Nephron (organoid): ENCODE measurements around the gene OLFM2.

Experiments
- H3K27ac Mint-ChIP-seq, 3 experiments: 2 replicates each; pipeline ENCODE4 v1.8.0; 2020; ENCODE audit warnings: mixed read lengths in 3 of 3, mild to moderate bottlenecking in 2 of 3, moderate library complexity in 1 of 3
- H3K27me3 Mint-ChIP-seq: 2 replicates; pipeline ENCODE4 v1.8.0; 2021; ENCODE audit warnings: low read depth, mild to moderate bottlenecking, moderate library complexity, mixed read lengths
- H3K36me3 Mint-ChIP-seq: 2 replicates; pipeline ENCODE4 v1.8.0; 2020; ENCODE audit warnings: low read depth, mixed read lengths
- H3K4me1 Mint-ChIP-seq: 2 replicates; pipeline ENCODE4 v1.8.0; 2020; ENCODE audit warnings: mixed read lengths
- H3K4me3 Mint-ChIP-seq, 3 experiments: 2 replicates each; pipeline ENCODE4 v1.8.0; 2020; ENCODE audit warnings: mild to moderate bottlenecking in 3 of 3, mixed read lengths in 3 of 3, moderate library complexity in 2 of 3
- H3K9me3 Mint-ChIP-seq: 2 replicates; pipeline ENCODE4 v1.8.0; 2020; ENCODE audit warnings: mixed read lengths
- TF ChIP-seq, protein P1 (sequence below), 3 experiments: fragments of 200-600 bp; sonication (generic); IDR thresholded peaks; one replicate each; pipeline ENCODE4 v1.5.0; 2021; ENCODE audit warnings: antibody characterized with exemption in 3 of 3; ENCODE audit not compliant: unreplicated experiment in 3 of 3

OLFM2 gene

DNA sequence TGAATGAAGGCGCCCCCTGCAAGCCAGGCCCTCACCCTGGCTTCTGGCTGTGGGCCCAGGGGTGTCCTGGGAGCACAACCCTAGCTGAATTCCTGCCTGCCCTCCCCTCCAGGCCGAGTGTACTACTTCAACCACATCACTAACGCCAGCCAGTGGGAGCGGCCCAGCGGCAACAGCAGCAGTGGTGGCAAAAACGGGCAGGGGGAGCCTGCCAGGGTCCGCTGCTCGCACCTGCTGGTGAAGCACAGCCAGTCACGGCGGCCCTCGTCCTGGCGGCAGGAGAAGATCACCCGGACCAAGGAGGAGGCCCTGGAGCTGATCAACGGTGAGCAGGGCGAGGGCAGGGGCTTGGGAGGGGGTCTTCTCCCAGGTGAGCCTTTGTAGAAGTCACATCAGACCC lies 98.0 kb downstream of the OLFM2 start:
- Mint-ChIP-seq H3K27me3 (no peaks in the 10 kb centered on the region), H3K4me1 (peaks cover 16% of the 10 kb centered on the region), H3K27ac (no peak overlapping the region), H3K9me3 (no peaks in the 10 kb centered on the region), H3K4me3 (peak overlapping the region; percentile 71 to 77 (median 76)), H3K36me3 (peaks cover 36% of the 10 kb centered on the region)
- TF ChIP-seq, protein P1, sequence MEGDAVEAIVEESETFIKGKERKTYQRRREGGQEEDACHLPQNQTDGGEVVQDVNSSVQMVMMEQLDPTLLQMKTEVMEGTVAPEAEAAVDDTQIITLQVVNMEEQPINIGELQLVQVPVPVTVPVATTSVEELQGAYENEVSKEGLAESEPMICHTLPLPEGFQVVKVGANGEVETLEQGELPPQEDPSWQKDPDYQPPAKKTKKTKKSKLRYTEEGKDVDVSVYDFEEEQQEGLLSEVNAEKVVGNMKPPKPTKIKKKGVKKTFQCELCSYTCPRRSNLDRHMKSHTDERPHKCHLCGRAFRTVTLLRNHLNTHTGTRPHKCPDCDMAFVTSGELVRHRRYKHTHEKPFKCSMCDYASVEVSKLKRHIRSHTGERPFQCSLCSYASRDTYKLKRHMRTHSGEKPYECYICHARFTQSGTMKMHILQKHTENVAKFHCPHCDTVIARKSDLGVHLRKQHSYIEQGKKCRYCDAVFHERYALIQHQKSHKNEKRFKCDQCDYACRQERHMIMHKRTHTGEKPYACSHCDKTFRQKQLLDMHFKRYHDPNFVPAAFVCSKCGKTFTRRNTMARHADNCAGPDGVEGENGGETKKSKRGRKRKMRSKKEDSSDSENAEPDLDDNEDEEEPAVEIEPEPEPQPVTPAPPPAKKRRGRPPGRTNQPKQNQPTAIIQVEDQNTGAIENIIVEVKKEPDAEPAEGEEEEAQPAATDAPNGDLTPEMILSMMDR (IDR thresholded peaks at IDR 0.05; ENCODE audit: unreplicated experiment in 3 of 3): no peak

DNA sequence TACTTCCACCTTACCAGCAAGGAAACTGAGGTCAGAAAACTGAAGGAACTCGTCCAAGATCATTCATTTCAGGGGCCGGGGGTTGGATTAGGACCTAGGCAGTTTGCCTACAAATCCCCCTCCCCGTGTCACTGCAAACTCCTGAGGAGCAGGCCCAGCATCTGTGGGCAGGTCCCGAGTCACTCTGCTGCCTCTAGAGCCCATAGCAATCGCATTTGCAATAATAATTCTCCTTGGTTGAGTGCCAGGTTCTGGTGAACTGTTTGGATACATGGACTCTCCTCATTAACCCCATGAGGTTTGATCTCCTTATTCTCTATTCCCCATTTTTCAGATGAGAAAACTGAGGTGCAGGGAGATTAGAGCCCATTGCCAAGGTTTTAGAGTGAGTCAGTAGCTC lies 100.3 kb downstream of the OLFM2 start:
- H3K36me3 Mint-ChIP-seq: peaks cover 19% of the 10 kb centered on the region
- peak overlapping the region; percentile 93 to 98 (median 96) for H3K4me3 Mint-ChIP-seq
- H3K27me3 Mint-ChIP-seq: no peaks in the 10 kb centered on the region
- TF ChIP-seq, protein P1 (IDR thresholded peaks at IDR 0.05; ENCODE audit: unreplicated experiment in 3 of 3): no peak
- H3K9me3 Mint-ChIP-seq: no peaks in the 10 kb centered on the region
- peak overlapping the region in 2 of 3 experiments; percentile 67 to 70 for H3K27ac Mint-ChIP-seq
- peaks cover 16% of the 10 kb centered on the region for H3K4me1 Mint-ChIP-seq

DNA sequence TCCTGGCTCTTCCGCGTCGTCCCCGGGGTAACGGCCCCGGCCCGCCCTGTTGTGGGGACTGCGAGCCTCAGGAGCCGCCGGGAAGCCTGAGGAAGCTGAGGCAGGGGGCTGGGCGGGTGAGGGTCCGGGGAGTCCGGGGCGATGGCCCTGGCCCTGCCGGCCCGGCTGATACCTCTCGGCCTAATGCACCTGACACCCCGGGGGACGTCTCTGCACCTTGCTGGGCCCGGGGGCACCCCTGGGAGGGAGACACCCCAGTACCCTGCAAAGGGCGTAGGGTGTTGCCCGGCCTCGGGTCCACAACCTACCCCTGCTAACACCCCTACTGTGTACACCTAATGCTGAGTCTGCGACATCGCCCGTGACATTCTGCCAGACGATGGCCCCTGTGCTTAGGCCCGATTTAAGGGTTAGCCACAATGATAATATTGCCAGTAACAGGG lies 100.8 kb downstream of the OLFM2 start:
- TF ChIP-seq, protein P1 (IDR thresholded peaks at IDR 0.05; ENCODE audit: unreplicated experiment in 3 of 3): no peak
- Mint-ChIP-seq H3K36me3 (peaks cover 15% of the 10 kb centered on the region), H3K4me3 (peak overlapping the region; percentile 93 to 98 (median 96)), H3K27me3 (no peaks in the 10 kb centered on the region), H3K27ac (peak overlapping the region in 2 of 3 experiments; percentile 67 to 70), H3K9me3 (no peaks in the 10 kb centered on the region), H3K4me1 (peaks cover 16% of the 10 kb centered on the region)

DNA sequence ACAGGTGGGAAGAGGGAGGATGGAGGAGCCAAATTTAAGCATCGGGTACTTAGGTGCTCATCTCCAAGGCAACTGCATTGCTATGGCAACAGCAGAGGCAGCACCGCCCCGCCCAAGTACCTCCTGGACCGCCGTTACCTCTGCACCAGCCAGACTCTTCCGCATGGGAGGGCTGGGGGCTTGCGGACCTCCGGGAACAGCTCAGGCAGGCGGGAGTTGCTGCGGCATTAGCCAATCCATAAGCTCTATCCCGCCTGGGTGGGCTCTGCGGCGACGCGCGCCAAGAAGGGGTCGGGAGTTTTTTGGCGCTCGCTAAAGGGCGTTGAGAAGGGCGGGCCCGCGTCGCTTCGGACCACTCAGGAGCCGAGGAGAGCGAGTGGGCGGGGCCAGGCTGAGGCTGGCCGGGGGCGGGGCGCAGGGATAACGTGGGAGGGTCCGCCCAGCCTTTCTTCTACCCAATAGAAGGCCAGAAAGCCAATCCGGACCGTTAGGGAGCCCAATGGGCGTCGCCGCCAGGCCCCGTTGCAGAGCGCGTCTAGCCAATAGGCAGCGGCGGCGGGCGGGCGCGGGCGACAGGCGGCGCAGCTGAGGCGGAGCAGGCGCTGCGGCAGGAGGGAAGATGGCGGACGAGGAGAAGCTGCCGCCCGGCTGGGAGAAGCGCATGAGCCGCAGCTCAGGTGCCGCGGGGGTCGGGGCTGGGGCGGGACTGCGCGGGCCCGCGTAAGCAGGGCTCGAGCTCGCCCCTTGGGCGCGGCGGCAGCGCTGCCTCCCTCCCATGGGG lies 101.4 kb downstream of the OLFM2 start, which contains the start of gene PIN1:
Gene PIN1, plus strand, starts transcription at position 593 of the 781 bp plus-strand sequence. Its CDS starts 27 bp downstream, at position 620.
- Mint-ChIP-seq H3K4me3 (peak within 1 kb of the TSS; percentile 93 to 98 (median 96)), H3K4me1 (peaks cover 16% of the 10 kb centered on the region), H3K27me3 (no peaks in the 10 kb centered on the region), H3K36me3 (peaks cover 17% of the 10 kb centered on the region), H3K27ac (peak within 1 kb of the TSS; percentile 37 to 70 (median 67)), H3K9me3 (no peaks in the 10 kb centered on the region)
- TF ChIP-seq, protein P1 (IDR thresholded peaks at IDR 0.05; ENCODE audit: unreplicated experiment in 3 of 3): peak; percentile 50 to 73 (median 59)

DNA sequence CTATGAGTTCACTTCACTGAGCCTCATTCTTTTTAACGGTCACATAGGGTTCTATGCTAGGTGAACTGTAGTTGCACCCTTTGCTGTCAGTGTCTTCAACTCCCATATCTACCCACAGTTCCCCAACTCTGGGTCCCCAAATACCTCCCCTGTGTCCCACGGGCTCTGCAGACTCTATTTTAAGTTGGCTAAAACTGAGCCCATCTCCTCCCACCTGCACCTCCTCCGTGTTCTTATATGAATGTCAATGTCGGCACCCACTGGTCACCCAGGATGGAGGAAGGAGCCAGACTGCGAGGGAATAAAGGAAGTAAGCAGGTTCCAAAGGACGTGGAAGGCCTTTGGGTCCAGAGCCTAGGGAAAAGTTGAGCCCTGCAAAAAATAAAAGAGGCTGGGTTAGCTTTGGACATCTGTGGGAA lies 102.0 kb downstream of the OLFM2 start:
- peak overlapping the region; percentile 37 to 53 (median 46) for H3K27ac Mint-ChIP-seq
- H3K4me3 Mint-ChIP-seq: peak overlapping the region; percentile 87 to 93 (median 90)
- peaks cover 17% of the 10 kb centered on the region for H3K36me3 Mint-ChIP-seq
- H3K9me3 Mint-ChIP-seq: no peaks in the 10 kb centered on the region
- H3K4me1 Mint-ChIP-seq: peaks cover 13% of the 10 kb centered on the region
- no peaks in the 10 kb centered on the region for H3K27me3 Mint-ChIP-seq
- TF ChIP-seq, protein P1 (IDR thresholded peaks at IDR 0.05; ENCODE audit: unreplicated experiment in 3 of 3): no peak
